ENCODE data around the gene IGFBP4.

GRCh38 chr17:40461732-40462342 lies 18.6 kb downstream of the IGFBP4 start:
- TF ChIP-seq RFX5 (IDR thresholded peaks at IDR 0.05; ENCODE audit: low read depth, low read length) = no peak
- TF ChIP-seq RAD21 (IDR thresholded peaks at IDR 0.05; ENCODE audit: low read length) = no peak
- TF ChIP-seq MXI1 (IDR thresholded peaks at IDR 0.05; ENCODE audit: borderline replicate concordance, low read depth, low read length) = no peak
